Measurements from ENCODE around the gene RXYLT1.
A peak's percentile ranks its signal among the peaks of the same experiment; 100 is the strongest.

RXYLT1 gene

GRCh38 chr12:63805704-63806672 is 26.3 kb downstream of the RXYLT1 start:
- no peak overlapping the region for H3K4me3 ChIP-seq (replicated peaks; ENCODE audit: low read depth, low read length)
- DNase-seq (ENCODE audit: low read depth) = no peak
- TF ChIP-seq CTCF (IDR thresholded peaks at IDR 0.05; ENCODE audit: low read length, missing control alignments) = no peak

DNA sequence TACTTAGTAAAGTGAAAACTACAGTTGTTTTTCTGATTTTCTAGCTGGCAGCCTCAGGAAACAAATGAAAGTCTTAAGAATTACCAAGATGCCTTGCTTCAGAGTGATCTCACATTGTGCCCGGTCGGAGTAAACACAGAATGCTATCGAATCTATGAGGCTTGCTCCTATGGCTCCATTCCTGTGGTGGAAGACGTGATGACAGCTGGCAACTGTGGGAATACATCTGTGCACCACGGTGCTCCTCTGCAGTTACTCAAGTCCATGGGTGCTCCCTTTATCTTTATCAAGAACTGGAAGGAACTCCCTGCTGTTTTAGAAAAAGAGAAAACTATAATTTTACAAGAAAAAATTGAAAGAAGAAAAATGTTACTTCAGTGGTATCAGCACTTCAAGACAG is 28.9 kb downstream of the RXYLT1 start:
- peak; percentile 59 for DNase-seq (ENCODE audit: low read depth)
- no peak overlapping the region for H3K4me3 ChIP-seq (replicated peaks; ENCODE audit: low read depth, low read length)
- TF ChIP-seq CTCF (IDR thresholded peaks at IDR 0.05; ENCODE audit: low read length, missing control alignments) = no peak

GRCh38 chr12:63809566-63809965 is 29.9 kb downstream of the RXYLT1 start:
- DNase-seq (ENCODE audit: low read depth) = no peak
- H3K4me3 ChIP-seq (replicated peaks; ENCODE audit: low read depth, low read length) = no peak overlapping the region
- no peak for TF ChIP-seq CTCF (IDR thresholded peaks at IDR 0.05; ENCODE audit: low read length, missing control alignments)

GRCh38 chr12:63811334-63811733 is 31.6 kb downstream of the RXYLT1 start:
- no peak for TF ChIP-seq CTCF (IDR thresholded peaks at IDR 0.05; ENCODE audit: low read length, missing control alignments)
- H3K4me3 ChIP-seq (replicated peaks; ENCODE audit: low read depth, low read length) = no peak overlapping the region
- DNase-seq (ENCODE audit: low read depth) = no peak

DNA sequence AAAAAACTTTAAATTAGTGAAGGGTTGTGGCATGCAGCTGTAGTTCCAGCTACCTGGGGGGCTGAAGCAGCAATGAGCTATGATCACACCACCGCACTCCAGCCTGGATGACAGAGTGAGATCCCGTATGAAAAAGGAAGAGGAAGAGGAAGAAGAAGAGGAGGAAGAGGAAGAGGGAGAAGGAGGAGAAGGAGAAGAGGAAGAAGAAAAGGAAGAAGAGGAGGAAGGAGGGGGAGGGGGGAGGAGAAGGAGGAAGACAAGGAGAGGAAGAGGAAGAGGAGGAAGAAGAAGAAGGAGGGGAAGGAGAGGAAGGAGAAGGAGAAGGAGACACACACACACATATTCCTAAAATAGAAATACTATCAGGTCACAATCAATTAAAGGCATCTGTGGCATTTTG is 32.0 kb downstream of the RXYLT1 start:
- no peak for DNase-seq (ENCODE audit: low read depth)
- no peak for TF ChIP-seq CTCF (IDR thresholded peaks at IDR 0.05; ENCODE audit: low read length, missing control alignments)
- no peak overlapping the region for H3K4me3 ChIP-seq (replicated peaks; ENCODE audit: low read depth, low read length)

DNA sequence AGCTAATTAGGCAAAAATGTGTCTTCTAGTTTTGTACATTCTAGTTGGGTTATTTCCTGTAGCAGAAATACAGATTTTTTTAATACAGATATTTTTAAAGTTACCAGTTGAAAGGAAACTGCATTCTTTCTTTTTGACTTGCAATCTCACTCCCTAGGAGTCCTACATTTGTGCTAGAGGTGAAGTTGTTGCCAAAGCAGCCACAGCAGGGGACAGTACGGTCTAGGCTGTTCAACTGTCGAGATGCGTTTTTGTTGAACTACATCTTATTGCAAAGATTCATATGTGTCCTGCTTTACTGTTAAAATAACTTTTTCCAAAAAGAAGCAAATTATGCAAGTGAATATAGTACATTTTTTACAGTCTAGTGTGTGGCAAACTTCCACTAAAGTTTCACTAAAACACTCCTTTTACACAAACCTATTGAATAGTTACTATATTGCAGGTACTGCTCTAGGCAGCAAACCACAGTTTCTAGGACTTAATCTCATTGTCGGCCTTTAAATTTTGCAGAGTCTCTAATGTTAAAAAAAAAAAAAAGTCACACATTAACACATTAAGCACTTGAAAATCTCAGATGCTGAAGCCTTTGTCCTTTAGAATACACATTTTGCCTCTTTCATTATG is 34.5 kb downstream of the RXYLT1 start:
- no peak for DNase-seq (ENCODE audit: low read depth)
- TF ChIP-seq CTCF (IDR thresholded peaks at IDR 0.05; ENCODE audit: low read length, missing control alignments) = no peak

More for the DNA sequence above, 34.5 kb downstream of the RXYLT1 start:
- no peak overlapping the region for H3K4me3 ChIP-seq (replicated peaks; ENCODE audit: low read depth, low read length)
